ENCODE data around the gene FAM117A.
"Not testable (repeated sequence)": the region's sequence is repeated elsewhere in the genome, so short reads cannot be mapped to it uniquely, and the experiment has no call there.

Gene FAM117A

GRCh38 chr17:49739641-49740271 lies 24.2 kb downstream of the FAM117A start:
- peak; percentile 88 to 93 for DNase-seq (ENCODE audit: low read depth in 2 of 2)

- no peak for DNase-seq (ENCODE audit: low read depth in 2 of 2)
These were observed 25.3 kb downstream of the FAM117A start for GRCh38 chr17:49738456-49739163.

GRCh38 chr17:49734515-49735490 lies 29.1 kb downstream of the FAM117A start:
- no peak for DNase-seq (ENCODE audit: low read depth in 2 of 2)

- DNase-seq (ENCODE audit: low read depth in 2 of 2) = no peak
These were observed 32.5 kb downstream of the FAM117A start for GRCh38 chr17:49731435-49731831.

- DNase-seq (ENCODE audit: low read depth in 2 of 2) = no peak
These were observed 33.0 kb downstream of the FAM117A start for GRCh38 chr17:49730785-49731434.

GRCh38 chr17:49730078-49730784 lies 33.7 kb downstream of the FAM117A start:
- DNase-seq (ENCODE audit: low read depth in 2 of 2) = no peak

- DNase-seq (ENCODE audit: low read depth in 2 of 2) = no peak
These were observed 34.9 kb downstream of the FAM117A start for GRCh38 chr17:49729069-49729468.

GRCh38 chr17:49728425-49728824 lies 35.5 kb downstream of the FAM117A start:
- DNase-seq (ENCODE audit: low read depth in 2 of 2) = no peak

GRCh38 chr17:49727380-49727779 lies 36.6 kb downstream of the FAM117A start:
- DNase-seq (ENCODE audit: low read depth in 2 of 2) = no peak

GRCh38 chr17:49725452-49726130 lies 38.3 kb downstream of the FAM117A start:
- no peak for DNase-seq (ENCODE audit: low read depth in 2 of 2)

GRCh38 chr17:49724552-49724951 lies 39.4 kb downstream of the FAM117A start:
- DNase-seq (ENCODE audit: low read depth in 2 of 2) = not testable (repeated sequence)

GRCh38 chr17:49723423-49723822 lies 40.5 kb downstream of the FAM117A start:
- DNase-seq (ENCODE audit: low read depth in 2 of 2) = no peak

GRCh38 chr17:49722066-49722465 lies 41.9 kb downstream of the FAM117A start:
- no peak for DNase-seq (ENCODE audit: low read depth in 2 of 2)

- DNase-seq (ENCODE audit: low read depth in 2 of 2) = no peak
These were observed 46.5 kb downstream of the FAM117A start for GRCh38 chr17:49717371-49717861.

GRCh38 chr17:49716668-49717364 lies 47.1 kb downstream of the FAM117A start:
- DNase-seq (ENCODE audit: low read depth in 2 of 2) = no peak

GRCh38 chr17:49715717-49716279 lies 48.1 kb downstream of the FAM117A start:
- DNase-seq (ENCODE audit: low read depth in 2 of 2) = peak in 1 of 2 donors; percentile 37

- no peak for DNase-seq (ENCODE audit: low read depth in 2 of 2)
These were observed 48.7 kb downstream of the FAM117A start for GRCh38 chr17:49715216-49715615.

- DNase-seq (ENCODE audit: low read depth in 2 of 2) = no peak
These were observed 55.3 kb downstream of the FAM117A start for GRCh38 chr17:49708515-49709183.

Data from stimulated activated CD8-positive, alpha-beta memory T cell treated with anti-CD3 and anti-CD28 coated beads, Interleukin-2, amount 100 ng/mL, for 1 hour (primary cell).